IMR-90 (cell line): ENCODE data around the gene MGAT3. TPM values are rescaled to one million over a fixed set of nuclear protein-coding genes. Genes with fewer than 3 reads are reported as not detected.
A peak's percentile ranks its signal among the peaks of the same experiment; 100 is the strongest.

Experiments
- ATAC-seq: fragments of 200-7000 bp; cut with Tn5 transposase; 2 replicates; pipeline ENCODE4 v1.9.1; 2020; ENCODE audit warnings: low read depth, mild to moderate bottlenecking, moderate library complexity
- BruUV-seq: library from RNA; stranded (reverse); fragments of 400-500 nt; replicated peaks from 2 replicates; lab custom pipeline; 2021; lab: Mats Ljungman, UMichigan
- CTCF ChIA-PET: fragments of 300-600 bp; formaldehyde crosslinking; extraction: SDS; loops from one replicate; lab custom pipeline; 2021; ENCODE audit warnings: antibody characterized with exemption; lab: Yijun Ruan, JAX
- POLR2A ChIA-PET: fragments of 300-600 bp; sonication (Branson Sonifier 250); formaldehyde crosslinking; loops from one replicate; lab custom pipeline; 2022; ENCODE audit warnings: antibody characterized with exemption; ENCODE audit not compliant: unreplicated experiment; lab: Charles Lee
- DNase-seq: peaks from one replicate; pipeline ENCODE4 v3.0.0; 2013
- H2AFZ ChIP-seq: replicated peaks from 2 replicates; pipeline ENCODE3; 2013; ENCODE audit warnings: low read length, mild to moderate bottlenecking; ENCODE audit not compliant: poor library complexity
- H2AK5ac ChIP-seq: 2 replicates; pipeline ENCODE4 v1.6.1; 2013; ENCODE audit warnings: low read depth, low read length, inconsistent platforms
- H2AK9ac ChIP-seq: replicated peaks from 2 replicates; pipeline ENCODE3; 2013; ENCODE audit warnings: mild to moderate bottlenecking, low read depth, low read length, moderate library complexity; ENCODE audit not compliant: poor library complexity
- H2BK120ac ChIP-seq: 2 replicates; pipeline ENCODE4 v1.6.1; 2013; ENCODE audit warnings: low read depth, low read length, inconsistent platforms
- H2BK15ac ChIP-seq: 3 replicates; pipeline ENCODE4 v1.6.1; 2013; ENCODE audit warnings: low read depth, low read length, inconsistent platforms
- H2BK20ac ChIP-seq: 2 replicates; pipeline ENCODE4 v1.6.1; 2013; ENCODE audit warnings: low read depth, mild to moderate bottlenecking, inconsistent platforms, low read length, moderate library complexity
- H2BK5ac ChIP-seq: 2 replicates; pipeline ENCODE4 v1.6.1; 2013; ENCODE audit warnings: mild to moderate bottlenecking, low read depth, low read length, inconsistent platforms; ENCODE audit not compliant: poor library complexity, severe bottlenecking
- H3K14ac ChIP-seq: replicated peaks from 2 replicates; pipeline ENCODE4 v1.6.1; 2013; ENCODE audit warnings: low read depth, low read length, inconsistent platforms
- H3K18ac ChIP-seq: 2 replicates; pipeline ENCODE4 v1.6.1; 2013; ENCODE audit warnings: low read depth, low read length, control low read depth
- H3K23ac ChIP-seq: 2 replicates; pipeline ENCODE4 v1.6.1; 2013; ENCODE audit warnings: low read depth, low read length, inconsistent platforms
- H3K27ac ChIP-seq: 2 replicates; pipeline ENCODE4 v1.5.1; 2013; ENCODE audit warnings: mild to moderate bottlenecking, control low read depth, low read length; ENCODE audit not compliant: insufficient read depth
- H3K27me3 ChIP-seq: 2 replicates; pipeline ENCODE4 v1.6.1; 2013; ENCODE audit warnings: low read length; ENCODE audit not compliant: control insufficient read depth, insufficient read depth
- H3K36me3 ChIP-seq: 2 replicates; pipeline ENCODE4 v1.6.1; 2013; ENCODE audit warnings: low read length, mixed read lengths; ENCODE audit not compliant: control insufficient read depth, insufficient read depth
- H3K4ac ChIP-seq: 2 replicates; pipeline ENCODE4 v1.6.1; 2013; ENCODE audit warnings: low read depth, low read length, inconsistent platforms
- H3K4me1 ChIP-seq: 2 replicates; pipeline ENCODE4 v1.6.1; 2013; ENCODE audit warnings: low read length, mixed read lengths; ENCODE audit not compliant: control insufficient read depth, insufficient read depth
- H3K4me2 ChIP-seq: 2 replicates; pipeline ENCODE4 v1.6.1; 2013; ENCODE audit warnings: low read depth, mild to moderate bottlenecking, control low read depth, low read length, moderate library complexity
- H3K4me3 ChIP-seq: 2 replicates; pipeline ENCODE4 v1.5.1; 2013; ENCODE audit warnings: low read depth, mild to moderate bottlenecking, control low read depth, low read length, moderate library complexity; ENCODE audit not compliant: insufficient read depth
- H3K56ac ChIP-seq: 2 replicates; pipeline ENCODE4 v1.6.1; 2013; ENCODE audit warnings: low read length, inconsistent platforms; ENCODE audit not compliant: insufficient read depth; ENCODE audit errors: extremely low read depth
- H3K79me1 ChIP-seq, 2 experiments: 2 replicates each; pipeline ENCODE4 v1.6.1; 2013; ENCODE audit warnings: low read length in 2 of 2, inconsistent platforms in 1 of 2, low read depth in 1 of 2
- H3K9ac ChIP-seq: 2 replicates; pipeline ENCODE4 v1.6.1; 2013; ENCODE audit warnings: low read depth, low read length, control low read depth
- H3K9me1 ChIP-seq: 2 replicates; pipeline ENCODE4 v1.6.1; 2013; ENCODE audit warnings: low read length, inconsistent platforms; ENCODE audit not compliant: insufficient read depth
- H3K9me3 ChIP-seq: 2 replicates; pipeline ENCODE4 v1.6.1; 2013; ENCODE audit warnings: low read length; ENCODE audit not compliant: control insufficient read depth, insufficient read depth
- H4K20me1 ChIP-seq: 2 replicates; pipeline ENCODE4 v1.6.1; 2013; ENCODE audit warnings: low read length, inconsistent platforms; ENCODE audit not compliant: insufficient read depth
- H4K5ac ChIP-seq: 2 replicates; pipeline ENCODE4 v1.6.1; 2013; ENCODE audit warnings: mild to moderate bottlenecking, low read depth, low read length, control low read depth
- H4K8ac ChIP-seq, 2 experiments: 2 replicates each; pipeline ENCODE4 v1.6.1; 2013; ENCODE audit warnings: low read depth in 2 of 2, low read length in 2 of 2, control low read depth in 1 of 2, inconsistent platforms in 1 of 2
- H4K91ac ChIP-seq: 2 replicates; pipeline ENCODE4 v1.6.1; 2013; ENCODE audit warnings: low read depth, low read length, inconsistent platforms; ENCODE audit not compliant: insufficient read depth
- BHLHE40 ChIP-seq: fragments of 150-350 bp; IDR thresholded peaks from 2 replicates; pipeline ENCODE4 v1.6.1; 2016; ENCODE audit warnings: mild to moderate bottlenecking, low read depth, low read length
- CEBPB ChIP-seq: IDR thresholded peaks from 2 replicates; pipeline ENCODE4 v1.6.1; 2012; ENCODE audit warnings: low read depth, low read length, improper control_type of control experiment
- CHD1 ChIP-seq: IDR thresholded peaks from 2 replicates; pipeline ENCODE4 v1.6.1; 2012; ENCODE audit warnings: low read depth, low read length, improper control_type of control experiment
- CTCF ChIP-seq: conservative IDR thresholded peaks from 2 replicates; pipeline ENCODE4 v1.5.1; 2012; ENCODE audit warnings: mild to moderate bottlenecking, low read depth, low read length, improper control_type of control experiment
- ELK1 ChIP-seq: fragments of 150-350 bp; IDR thresholded peaks from 2 replicates; pipeline ENCODE4 v1.6.1; 2016; ENCODE audit warnings: low read depth, mild to moderate bottlenecking, low read length, moderate library complexity, borderline replicate concordance
- FOS ChIP-seq: fragments of 150-350 bp; IDR thresholded peaks from 2 replicates; pipeline ENCODE4 v1.6.1; 2016; ENCODE audit warnings: low read depth, low read length
- MAFK ChIP-seq: IDR thresholded peaks from 2 replicates; pipeline ENCODE4 v1.6.1; 2012; ENCODE audit warnings: low read depth, low read length, improper control_type of control experiment
- MAZ ChIP-seq: IDR thresholded peaks from 2 replicates; pipeline ENCODE4 v1.6.1; 2012; ENCODE audit warnings: low read depth, mild to moderate bottlenecking, low read length, improper control_type of control experiment, moderate library complexity, borderline replicate concordance
- MXI1 ChIP-seq: IDR thresholded peaks from 2 replicates; pipeline ENCODE4 v1.6.1; 2012; ENCODE audit warnings: low read depth, mild to moderate bottlenecking, low read length, moderate library complexity, borderline replicate concordance
- NFE2L2 ChIP-seq: fragments of 150-350 bp; IDR thresholded peaks from 2 replicates; pipeline ENCODE4 v1.6.1; 2016; ENCODE audit warnings: low read depth, mild to moderate bottlenecking, low read length
- POLR2A ChIP-seq: IDR thresholded peaks from 2 replicates; pipeline ENCODE4 v1.6.1; 2012; ENCODE audit warnings: mild to moderate bottlenecking, low read depth, low read length
- RAD21 ChIP-seq: IDR thresholded peaks from 2 replicates; pipeline ENCODE4 v1.6.1; 2012; ENCODE audit warnings: low read length, improper control_type of control experiment
- RCOR1 ChIP-seq: IDR thresholded peaks from 2 replicates; pipeline ENCODE4 v1.6.1; 2012; ENCODE audit warnings: mild to moderate bottlenecking, low read length, improper control_type of control experiment; ENCODE audit not compliant: insufficient replicate concordance
- RFX5 ChIP-seq: IDR thresholded peaks from 2 replicates; pipeline ENCODE4 v1.8.0; 2012; ENCODE audit warnings: low read depth, mild to moderate bottlenecking, low read length, moderate library complexity
- SMC3 ChIP-seq: fragments of 150-350 bp; IDR thresholded peaks from 2 replicates; pipeline ENCODE4 v1.6.1; 2016; ENCODE audit warnings: low read depth, mild to moderate bottlenecking, antibody characterized with exemption, low read length, moderate library complexity
- USF2 ChIP-seq: fragments of 150-350 bp; IDR thresholded peaks from 2 replicates; pipeline ENCODE4 v1.6.1; 2017; ENCODE audit warnings: mild to moderate bottlenecking, antibody characterized with exemption, low read length, low read depth
- WGBS, 2 experiments: methylation state at CpG; one replicate each; pipeline versions ENCODE4 v1.1.5 to v1.1.7; 2013; ENCODE audit warnings: missing lambda C conversion rate in 2 of 2; ENCODE audit not compliant: insufficient read length in 1 of 2; ENCODE audit errors: extremely low coverage in 2 of 2; 5-methylcytosine and 5-hydroxymethylcytosine counted together
- dilution Hi-C: fragments of 300-500 bp; cut with HindIII; formaldehyde crosslinking; loops from one replicate; pipeline ENCODE4 v1.14.3; 2018; ENCODE audit warnings: low sequenced_read_pairs; ENCODE audit not compliant: unreplicated experiment
- in situ Hi-C: fragments of 300-500 bp; cut with MboI; formaldehyde crosslinking; loops from 3 replicates; pipeline ENCODE4 v1.14.3; 2019; ENCODE audit warnings: low sequenced_read_pairs, inconsistent platforms, mixed read lengths
- intact Hi-C: fragments of 100-400 bp; cut with micrococcal nuclease; formaldehyde crosslinking; loops from 2 replicates; pipeline ENCODE4 v1.10.0; 2022
- polyA plus RNA-seq, 3 experiments: library from polyadenylated mRNA; depleted of rRNA; stranded (reverse); fragments of >200 nt; gene quantifications; 2 replicates each; pipeline ENCODE4 v1.2.3, GENCODE V29; 2012; ENCODE audit warnings: low replicate concordance in 1 of 3
- total RNA-seq: library from RNA; depleted of rRNA; stranded (reverse); fragments of >200 nt; gene quantifications from 2 replicates; pipeline ENCODE4 v1.2.3, GENCODE V29; 2012

The MGAT3 gene
- total and polyA plus RNA-seq, 2 of the 4 experiments (the other 2 are of a cell fraction), result 0.36 to 1.1 TPM

- intact Hi-C loops, result no loop called here
- Histone ChIP-seq H3K18ac (no peak overlapping the region), H2AFZ (no peak overlapping the region), H3K36me3 (no peaks in the 10 kb centered on the region), H3K27me3 (no peaks in the 10 kb centered on the region; the same call in 1 of the 2 replicates), H3K9me1 (peaks cover 16% of the 10 kb centered on the region), H3K4me1 (peaks cover 28% of the 10 kb centered on the region), H3K27ac (no peak overlapping the region), H2AK9ac (peak overlapping the region; percentile 10), H3K4me2 (no peak overlapping the region), H3K56ac (no peak overlapping the region), H3K4ac (no peak overlapping the region), H2BK5ac (no peak overlapping the region), H3K9ac (no peak overlapping the region), H3K14ac (no peak overlapping the region), H3K79me1 (no peaks in the 10 kb centered on the region), H4K20me1 (no peaks in the 10 kb centered on the region), H2AK5ac (no peak overlapping the region), H3K9me3 (no peaks in the 10 kb centered on the region), H2BK20ac (no peak overlapping the region), H3K4me3 (no peak overlapping the region), H4K91ac (no peak overlapping the region), H4K8ac (no peak overlapping the region), H4K5ac (no peak overlapping the region), H3K23ac (no peak overlapping the region), H2BK120ac (no peak overlapping the region), H2BK15ac (no peak overlapping the region)
- ChIA-PET POLR2A (no interaction called here), CTCF (no interaction called here)
- WGBS, 2 experiments, result 93% methylated on average over 3 of the region's 6 CpGs; no CpG with 5 or more reads in 1 of the 2 experiments
- ATAC-seq (no peak), DNase-seq (no peak)
- BruUV-seq, result no TSS peak
- dilution Hi-C loops, result no loop called here
- in situ Hi-C loops, result no loop called here
- no peak for TF ChIP-seq MXI1
- no peak for TF ChIP-seq FOS
- no peak for TF ChIP-seq NFE2L2
- no peak for TF ChIP-seq BHLHE40
- no peak for TF ChIP-seq USF2
- TF ChIP-seq RAD21, result no peak
- no peak for TF ChIP-seq MAFK
- no peak for TF ChIP-seq CEBPB
- no peak for TF ChIP-seq SMC3
- TF ChIP-seq RCOR1, result no peak
- no peak for TF ChIP-seq CTCF
- no peak for TF ChIP-seq RFX5
- no peak for TF ChIP-seq MAZ
- no peak for TF ChIP-seq CHD1
- TF ChIP-seq POLR2A, result no peak
- no peak for TF ChIP-seq ELK1
Observed at GRCh38 chr22:39469326-39469680, 12.5 kb downstream of the MGAT3 start.
